SK-N-MC (cell line): Measurements from ENCODE around the gene CAPRIN1.
A peak's percentile ranks its signal among the peaks of the same experiment; 100 is the strongest.
"Not testable (repeated sequence)": the region's sequence is repeated elsewhere in the genome, so short reads cannot be mapped to it uniquely, and the experiment has no call there.

Experiments used
- DNase-seq: peaks from one replicate; pipeline ENCODE4 v3.0.0-alpha.2; 2011; ENCODE audit warnings: low read depth, low spot score
- H3K27ac ChIP-seq: fragments of 200-600 bp; sonication (generic); 2 replicates; pipeline ENCODE4 v1.5.1; 2016; ENCODE audit warnings: mixed run types
- H3K36me3 ChIP-seq: fragments of 200-600 bp; sonication (generic); 2 replicates; pipeline ENCODE4 v1.6.1; 2017; ENCODE audit warnings: antibody characterized with exemption, low read length, mixed read lengths; ENCODE audit not compliant: insufficient read depth
- H3K4me3 ChIP-seq: fragments of 200-600 bp; sonication (generic); 2 replicates; pipeline ENCODE4 v1.5.1; 2016
- H3K9ac ChIP-seq: fragments of 200-600 bp; sonication (generic); 2 replicates; pipeline ENCODE4 v1.8.0; 2017; ENCODE audit warnings: mixed run types, mixed read lengths; ENCODE audit not compliant: insufficient read length
- H3K9me3 ChIP-seq: fragments of 200-600 bp; sonication (generic); 2 replicates; pipeline ENCODE4 v1.6.1; 2017; ENCODE audit warnings: low read depth, mild to moderate bottlenecking, antibody characterized with exemption, low read length, moderate library complexity, mixed read lengths
- EZH2 ChIP-seq: fragments of 200-600 bp; sonication (generic); IDR thresholded peaks from one replicate; pipeline ENCODE4 v1.6.1; 2017; ENCODE audit warnings: antibody characterized with exemption
- FOXP2 ChIP-seq: optimal IDR thresholded peaks from 2 replicates; pipeline ENCODE3; 2011; ENCODE audit warnings: mild to moderate bottlenecking, moderate library complexity; ENCODE audit not compliant: insufficient read depth; ENCODE audit errors: extremely low read length, control extremely low read depth
- POLR2AphosphoS5 ChIP-seq: IDR thresholded peaks from 2 replicates; pipeline ENCODE4 v1.6.1; 2012; ENCODE audit warnings: mild to moderate bottlenecking, low read depth, low read length, borderline replicate concordance

The CAPRIN1 gene

GRCh38 chr11:34049028-34049427 lies 2.5 kb upstream of the CAPRIN1 start:
- Histone ChIP-seq H3K4me3 (peak overlapping the region; percentile 41), H3K36me3 (peaks cover 18% of the 10 kb centered on the region), H3K9me3 (no peaks in the 10 kb centered on the region), H3K27ac (peak overlapping the region; percentile 100), H3K9ac (peak overlapping the region; percentile 81)
- TF ChIP-seq POLR2AphosphoS5 (peak; percentile 48), EZH2 (no peak)
- no peak for DNase-seq

- no peaks in the 10 kb centered on the region for H3K9me3 ChIP-seq
- H3K36me3 ChIP-seq: peaks cover 36% of the 10 kb centered on the region
- peak overlapping the region; percentile 93 for H3K4me3 ChIP-seq
- H3K9ac ChIP-seq: peak overlapping the region; percentile 97
- TF ChIP-seq EZH2 (no peak), POLR2AphosphoS5 (peak; percentile 25)
- peak overlapping the region; percentile 100 for H3K27ac ChIP-seq
- DNase-seq: no peak
Observed at GRCh38 chr11:34050581-34051348, 766 bp upstream of the CAPRIN1 start.

- TF ChIP-seq FOXP2 (no peak), POLR2AphosphoS5 (peak; percentile 79)
- peak overlapping the region; percentile 93 for H3K4me3 ChIP-seq
- peak overlapping the region; percentile 99 for H3K9ac ChIP-seq
- no peaks in the 10 kb centered on the region for H3K9me3 ChIP-seq
- no peak for DNase-seq
- H3K36me3 ChIP-seq: peaks cover 49% of the 10 kb centered on the region
- H3K27ac ChIP-seq: peak overlapping the region; percentile 100
Observed at GRCh38 chr11:34052036-34052607, 591 bp downstream of the CAPRIN1 start.

- no peaks in the 10 kb centered on the region for H3K9me3 ChIP-seq
- H3K36me3 ChIP-seq: peaks cover 55% of the 10 kb centered on the region
- H3K27ac ChIP-seq: peak overlapping the region; percentile 98
- TF ChIP-seq FOXP2: no peak
- no peak for TF ChIP-seq EZH2
- TF ChIP-seq POLR2AphosphoS5: 0 out of 2 replicates have a peak, but pooled peaks have one; percentile 25
- no peak for DNase-seq
- H3K9ac ChIP-seq: peak overlapping the region; percentile 99
- H3K4me3 ChIP-seq: peak overlapping the region; percentile 93
Observed at GRCh38 chr11:34052608-34053160, 1.2 kb downstream of the CAPRIN1 start.

- H3K27ac ChIP-seq: peak overlapping the region; percentile 98
- no peak for DNase-seq
- peak overlapping the region; percentile 99 for H3K9ac ChIP-seq
- H3K4me3 ChIP-seq: peak overlapping the region; percentile 93
- TF ChIP-seq POLR2AphosphoS5: peak; percentile 29; the same call in 1 of the 2 replicates
- TF ChIP-seq EZH2: no peak
- peaks cover 60% of the 10 kb centered on the region for H3K36me3 ChIP-seq
- no peaks in the 10 kb centered on the region for H3K9me3 ChIP-seq
Observed at GRCh38 chr11:34053161-34053686, 1.7 kb downstream of the CAPRIN1 start.

- Histone ChIP-seq H3K27ac (peak overlapping the region; percentile 98), H3K4me3 (peak overlapping the region; percentile 93), H3K9ac (peak overlapping the region; percentile 99), H3K36me3 (peaks cover 71% of the 10 kb centered on the region)
- DNase-seq, H3K9me3 ChIP-seq: not testable (repeated sequence)
Observed at GRCh38 chr11:34054351-34054750, 2.8 kb downstream of the CAPRIN1 start.

- Histone ChIP-seq H3K36me3 (peaks cover 82% of the 10 kb centered on the region), H3K9me3 (no peaks in the 10 kb centered on the region), H3K4me3 (peak overlapping the region; percentile 93), H3K9ac (peak overlapping the region; percentile 99), H3K27ac (peak overlapping the region; percentile 34)
- TF ChIP-seq EZH2 (no peak), POLR2AphosphoS5 (no peak; the same call in 1 of the 2 replicates), FOXP2 (no peak)
- no peak for DNase-seq
Observed at GRCh38 chr11:34055218-34056000, 3.9 kb downstream of the CAPRIN1 start.

GRCh38 chr11:34056672-34057071 lies 5.1 kb downstream of the CAPRIN1 start:
- H3K27ac ChIP-seq: no peak overlapping the region
- DNase-seq: no peak
- H3K9ac ChIP-seq: peak overlapping the region; percentile 6
- peak overlapping the region; percentile 93 for H3K4me3 ChIP-seq
- TF ChIP-seq FOXP2 (no peak), POLR2AphosphoS5 (no peak), EZH2 (no peak)
- H3K9me3 ChIP-seq: no peaks in the 10 kb centered on the region
- H3K36me3 ChIP-seq: peaks cover 94% of the 10 kb centered on the region
